Ishikawa (cell line): Measurements from ENCODE around the gene PLCB1.

ENCODE experiments used
- CEBPB ChIP-seq: IDR thresholded peaks from 2 replicates; pipeline ENCODE4 v1.6.1; 2012
- CREB1 ChIP-seq: IDR thresholded peaks from 2 replicates; pipeline ENCODE4 v1.6.1; 2012; ENCODE audit warnings: low read depth
- EGR1 ChIP-seq: IDR thresholded peaks from 2 replicates; pipeline ENCODE4 v1.6.1; 2012
- EP300 ChIP-seq: IDR thresholded peaks from 2 replicates; pipeline ENCODE4 v1.6.1; 2012; ENCODE audit warnings: borderline replicate concordance
- FOXM1 ChIP-seq: IDR thresholded peaks from 2 replicates; pipeline ENCODE4 v1.6.1; 2012; ENCODE audit warnings: low read depth, borderline replicate concordance
- NFIC ChIP-seq: IDR thresholded peaks from 2 replicates; pipeline ENCODE4 v1.6.1; 2012
- RAD21 ChIP-seq: IDR thresholded peaks from 2 replicates; pipeline ENCODE4 v1.6.1; 2012; ENCODE audit warnings: low read depth
- TAF1 ChIP-seq: IDR thresholded peaks from 2 replicates; pipeline ENCODE4 v1.6.1; 2012; ENCODE audit warnings: low read depth, mild to moderate bottlenecking
- TCF12 ChIP-seq: IDR thresholded peaks from 2 replicates; pipeline ENCODE4 v1.6.1; 2012; ENCODE audit warnings: low read depth
- TEAD4 ChIP-seq: IDR thresholded peaks from 2 replicates; pipeline ENCODE4 v1.6.1; 2012
- YY1 ChIP-seq: IDR thresholded peaks from 2 replicates; pipeline ENCODE4 v1.6.1; 2012; ENCODE audit warnings: low read depth
- ZBTB7A ChIP-seq: IDR thresholded peaks from 2 replicates; pipeline ENCODE4 v1.6.1; 2012; ENCODE audit warnings: low read depth
- TF ChIP-seq, protein P1 (sequence below): IDR thresholded peaks from 2 replicates; pipeline ENCODE4 v1.6.1; 2012; ENCODE audit warnings: low read depth, mild to moderate bottlenecking
- TF ChIP-seq, protein P2 (sequence below): IDR thresholded peaks from 2 replicates; pipeline ENCODE4 v1.6.1; 2012
- TF ChIP-seq, protein P3 (sequence below): IDR thresholded peaks from 2 replicates; pipeline ENCODE4 v1.6.1; 2012

PLCB1 gene

DNA sequence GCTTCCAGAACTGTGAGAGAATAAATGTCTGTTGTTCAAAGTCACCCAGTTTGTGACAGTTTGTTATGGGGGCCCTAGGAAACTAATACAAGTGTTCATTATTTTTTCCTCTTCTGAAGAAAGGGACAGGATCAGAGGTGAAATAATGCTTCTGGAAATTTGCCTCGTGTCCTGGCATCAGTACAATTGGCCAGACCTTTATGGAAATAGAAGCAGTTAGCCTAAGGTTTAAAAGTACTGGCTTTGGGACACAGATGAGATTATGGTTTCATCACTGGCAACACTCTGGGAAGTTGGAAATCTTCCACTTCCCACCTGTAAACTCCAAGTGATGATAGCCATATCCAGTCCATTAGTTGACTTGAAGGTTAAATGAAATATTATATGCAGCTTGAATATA, 88.7 kb downstream of the PLCB1 start:
- TF ChIP-seq, protein P1, sequence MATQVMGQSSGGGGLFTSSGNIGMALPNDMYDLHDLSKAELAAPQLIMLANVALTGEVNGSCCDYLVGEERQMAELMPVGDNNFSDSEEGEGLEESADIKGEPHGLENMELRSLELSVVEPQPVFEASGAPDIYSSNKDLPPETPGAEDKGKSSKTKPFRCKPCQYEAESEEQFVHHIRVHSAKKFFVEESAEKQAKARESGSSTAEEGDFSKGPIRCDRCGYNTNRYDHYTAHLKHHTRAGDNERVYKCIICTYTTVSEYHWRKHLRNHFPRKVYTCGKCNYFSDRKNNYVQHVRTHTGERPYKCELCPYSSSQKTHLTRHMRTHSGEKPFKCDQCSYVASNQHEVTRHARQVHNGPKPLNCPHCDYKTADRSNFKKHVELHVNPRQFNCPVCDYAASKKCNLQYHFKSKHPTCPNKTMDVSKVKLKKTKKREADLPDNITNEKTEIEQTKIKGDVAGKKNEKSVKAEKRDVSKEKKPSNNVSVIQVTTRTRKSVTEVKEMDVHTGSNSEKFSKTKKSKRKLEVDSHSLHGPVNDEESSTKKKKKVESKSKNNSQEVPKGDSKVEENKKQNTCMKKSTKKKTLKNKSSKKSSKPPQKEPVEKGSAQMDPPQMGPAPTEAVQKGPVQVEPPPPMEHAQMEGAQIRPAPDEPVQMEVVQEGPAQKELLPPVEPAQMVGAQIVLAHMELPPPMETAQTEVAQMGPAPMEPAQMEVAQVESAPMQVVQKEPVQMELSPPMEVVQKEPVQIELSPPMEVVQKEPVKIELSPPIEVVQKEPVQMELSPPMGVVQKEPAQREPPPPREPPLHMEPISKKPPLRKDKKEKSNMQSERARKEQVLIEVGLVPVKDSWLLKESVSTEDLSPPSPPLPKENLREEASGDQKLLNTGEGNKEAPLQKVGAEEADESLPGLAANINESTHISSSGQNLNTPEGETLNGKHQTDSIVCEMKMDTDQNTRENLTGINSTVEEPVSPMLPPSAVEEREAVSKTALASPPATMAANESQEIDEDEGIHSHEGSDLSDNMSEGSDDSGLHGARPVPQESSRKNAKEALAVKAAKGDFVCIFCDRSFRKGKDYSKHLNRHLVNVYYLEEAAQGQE = no peak
- no peak for TF ChIP-seq ZBTB7A
- TF ChIP-seq NFIC = no peak
- TF ChIP-seq, protein P2, sequence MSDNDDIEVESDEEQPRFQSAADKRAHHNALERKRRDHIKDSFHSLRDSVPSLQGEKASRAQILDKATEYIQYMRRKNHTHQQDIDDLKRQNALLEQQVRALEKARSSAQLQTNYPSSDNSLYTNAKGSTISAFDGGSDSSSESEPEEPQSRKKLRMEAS = no peak
- no peak for TF ChIP-seq CREB1
- TF ChIP-seq CEBPB = no peak
- no peak for TF ChIP-seq YY1
- no peak for TF ChIP-seq EGR1
- no peak for TF ChIP-seq RAD21
- TF ChIP-seq TCF12 = no peak
- no peak for TF ChIP-seq FOXM1
- TF ChIP-seq, protein P3, sequence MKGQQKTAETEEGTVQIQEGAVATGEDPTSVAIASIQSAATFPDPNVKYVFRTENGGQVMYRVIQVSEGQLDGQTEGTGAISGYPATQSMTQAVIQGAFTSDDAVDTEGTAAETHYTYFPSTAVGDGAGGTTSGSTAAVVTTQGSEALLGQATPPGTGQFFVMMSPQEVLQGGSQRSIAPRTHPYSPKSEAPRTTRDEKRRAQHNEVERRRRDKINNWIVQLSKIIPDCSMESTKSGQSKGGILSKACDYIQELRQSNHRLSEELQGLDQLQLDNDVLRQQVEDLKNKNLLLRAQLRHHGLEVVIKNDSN = no peak
- no peak for TF ChIP-seq TAF1
- no peak for TF ChIP-seq TEAD4

DNA sequence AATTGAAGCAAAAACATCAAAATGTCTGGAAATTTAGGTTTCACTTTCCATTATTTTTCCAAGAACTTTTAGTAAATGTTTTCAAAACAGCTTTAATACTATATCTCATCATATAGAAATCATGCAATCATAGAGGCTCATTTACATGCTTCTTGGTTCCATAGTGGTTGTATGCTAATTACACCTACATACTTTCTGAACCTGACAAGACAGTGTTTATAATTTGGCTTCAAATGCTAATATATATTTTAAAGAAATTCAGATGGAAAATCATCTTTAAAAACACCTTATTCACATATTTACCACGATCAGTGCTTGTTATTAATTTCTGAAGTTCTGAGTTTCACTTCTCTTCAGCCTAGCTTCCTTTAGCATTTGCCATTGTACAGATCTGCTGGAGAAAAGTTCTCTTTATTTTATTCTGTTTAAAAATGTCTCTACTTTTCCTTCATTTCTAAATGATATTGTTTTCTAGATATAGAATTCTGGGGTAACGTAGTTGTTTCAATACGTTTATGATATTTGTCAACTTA, 89.9 kb downstream of the PLCB1 start:
- TF ChIP-seq YY1 (no peak), TCF12 (no peak), TAF1 (no peak), EP300 (no peak), CREB1 (no peak)
- TF ChIP-seq, protein P1 = no peak

DNA sequence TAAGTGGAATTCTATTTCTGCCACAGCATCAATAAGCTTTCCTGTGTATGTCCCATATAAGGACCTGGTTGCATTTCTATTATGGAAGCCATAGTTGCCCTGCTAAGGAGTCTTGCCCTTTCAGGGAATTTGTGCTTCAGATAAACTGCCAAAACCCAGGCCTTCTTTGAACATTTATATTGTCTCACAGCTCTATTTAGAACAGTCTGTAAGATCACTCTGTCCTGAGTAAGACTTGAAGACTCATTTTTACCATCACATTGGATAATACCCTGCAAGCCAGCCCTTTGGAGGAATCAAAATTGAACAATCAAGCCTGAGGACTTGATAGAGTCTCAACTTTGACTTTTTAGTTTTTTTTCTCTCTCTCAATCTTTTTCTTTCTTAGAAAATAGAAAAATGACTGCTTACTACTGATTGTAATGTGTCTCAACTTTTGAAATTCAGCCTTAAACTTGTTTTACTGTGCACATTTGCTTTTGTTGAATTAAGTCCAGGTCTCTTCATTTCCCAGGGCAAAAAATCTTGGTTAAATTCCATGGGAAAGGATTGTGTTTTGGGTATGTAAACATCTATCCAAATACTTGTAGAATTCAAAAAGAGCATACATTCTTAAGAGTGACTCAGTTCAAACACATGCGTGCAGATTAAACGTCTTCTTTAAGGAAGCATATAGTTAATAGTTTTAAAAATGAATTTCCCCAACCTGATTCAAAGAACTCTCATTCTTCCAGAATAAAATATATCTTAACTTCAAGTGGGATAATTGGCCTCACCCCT, 91.2 kb downstream of the PLCB1 start:
- TF ChIP-seq NFIC (no peak), CEBPB (no peak), EP300 (no peak), TCF12 (no peak), YY1 (no peak), TEAD4 (no peak)
- TF ChIP-seq, protein P2 = no peak

DNA sequence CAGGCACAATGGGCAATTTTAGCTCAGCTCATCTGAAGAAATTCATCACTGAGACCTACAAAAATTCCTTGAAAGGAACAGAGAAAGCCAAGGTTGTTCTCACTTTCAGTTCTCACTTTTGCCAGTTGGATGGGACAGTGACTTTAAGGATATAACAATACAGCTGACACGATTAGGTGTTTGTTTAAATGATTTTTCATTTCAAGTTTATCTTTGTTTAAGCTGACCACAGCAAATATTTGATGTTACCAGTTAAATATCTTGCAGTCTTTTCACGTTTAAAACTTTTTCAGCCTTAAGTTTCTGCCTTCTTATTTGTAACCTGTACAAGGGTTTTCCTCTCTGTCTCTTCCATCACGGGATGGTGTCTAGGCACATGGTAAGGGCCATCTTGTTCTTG, 93.6 kb downstream of the PLCB1 start:
- TF ChIP-seq TCF12 = no peak
- TF ChIP-seq ZBTB7A = no peak
- TF ChIP-seq FOXM1 = no peak
- no peak for TF ChIP-seq NFIC
- TF ChIP-seq RAD21 = no peak
- no peak for TF ChIP-seq YY1
- TF ChIP-seq, protein P1 = no peak
- TF ChIP-seq CREB1 = no peak

DNA sequence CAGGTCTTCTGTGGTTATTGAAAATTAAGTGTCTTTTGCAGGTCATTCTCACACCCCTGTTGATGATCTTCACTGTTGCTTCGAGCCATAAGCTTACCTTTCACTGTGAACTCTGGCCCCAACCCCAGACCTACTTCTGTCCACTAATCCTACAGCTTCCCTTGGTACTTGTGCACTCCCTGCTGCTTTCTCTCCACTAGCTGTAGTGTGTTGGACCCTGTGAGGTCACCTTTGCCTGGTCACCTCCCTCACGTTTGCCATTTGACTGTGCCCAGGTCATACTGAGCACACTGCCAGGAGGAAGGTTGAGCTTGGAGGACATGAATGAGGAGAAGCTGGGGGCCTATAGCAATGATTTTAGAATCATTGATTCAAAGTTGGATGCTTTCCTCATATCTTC, 94.0 kb downstream of the PLCB1 start:
- TF ChIP-seq, protein P2 = no peak
